ENCODE measurements around the gene PARD3. TPM values are rescaled to one million over a fixed set of nuclear protein-coding genes. Genes with fewer than 3 reads are reported as not detected.

PARD3 gene
- total RNA-seq, 6 donors from 2014 or later, result 30.6 to 108 (median 50.6) TPM

GRCh38 chr10:34369120-34369519, 446.0 kb downstream of the PARD3 start:
- no peaks in the 10 kb centered on the region for H3K4me1 ChIP-seq
- no peak overlapping the region for H3K27ac ChIP-seq
- peaks cover 0 to 3% (median 0%) of the 10 kb centered on the region in 4 donors for H3K36me3 ChIP-seq
- WGBS, 2 donors, result 95% methylated on average over 3 of the region's 3 CpGs
- ATAC-seq (ENCODE audit: low FRiP score in 2 of 2), result no peak
- H3K9me3 ChIP-seq, result no peaks in the 10 kb centered on the region
- no peak for TF ChIP-seq EP300 (IDR thresholded peaks at IDR 0.05)
- no peak for TF ChIP-seq POLR2A (IDR thresholded peaks at IDR 0.05)
- no peak for TF ChIP-seq POLR2AphosphoS5 (IDR thresholded peaks at IDR 0.05)
- TF ChIP-seq CTCF (IDR thresholded peaks at IDR 0.05), result no peak
- no peak overlapping the region for H3K4me3 ChIP-seq
- no peaks in the 10 kb centered on the region for H3K27me3 ChIP-seq
- DNase-seq, result no peak

DNA sequence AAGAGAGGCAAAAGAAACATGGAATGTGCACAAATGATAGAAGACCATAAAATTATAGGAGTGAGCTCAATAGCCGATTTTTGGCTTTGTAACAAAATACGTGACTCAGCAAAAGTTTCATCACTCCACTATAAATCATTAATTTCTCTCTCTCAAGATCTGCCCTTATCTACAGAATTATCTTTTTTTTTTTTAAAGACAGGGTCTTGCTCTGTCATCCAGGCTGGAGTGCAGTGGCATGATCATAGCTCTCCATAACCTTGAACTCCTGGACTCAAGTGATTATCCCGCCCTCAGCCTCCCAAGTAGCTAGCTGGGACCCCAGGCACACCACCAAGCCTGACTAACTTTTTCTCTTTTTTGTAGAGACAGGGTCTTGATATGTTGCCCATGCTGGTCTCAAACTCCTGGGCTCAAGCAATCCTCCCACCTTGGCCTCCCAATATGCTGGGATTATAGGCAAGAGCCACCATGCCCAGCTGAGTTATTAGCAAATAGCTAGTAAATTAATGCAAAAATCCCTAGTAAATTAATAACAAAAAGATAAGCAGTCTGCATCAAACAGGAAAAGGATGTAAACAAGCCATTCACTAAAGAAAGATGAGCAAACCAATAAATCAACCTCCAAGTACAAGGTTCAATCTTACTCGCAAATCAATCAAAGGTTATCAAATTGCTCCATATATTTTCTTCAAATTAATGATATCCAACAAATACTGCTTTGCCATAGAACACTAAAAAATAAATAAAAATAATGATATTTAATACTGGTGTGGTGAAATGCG, 450.7 kb downstream of the PARD3 start:
- Histone ChIP-seq H3K4me3 (no peak overlapping the region), H3K4me1 (no peaks in the 10 kb centered on the region), H3K27ac (no peak overlapping the region), H3K36me3 (peaks cover 0 to 12% (median 0%) of the 10 kb centered on the region in 4 donors), H3K27me3 (no peaks in the 10 kb centered on the region), H3K9me3 (no peaks in the 10 kb centered on the region)
- TF ChIP-seq POLR2AphosphoS5 (IDR thresholded peaks at IDR 0.05) (no peak), EP300 (IDR thresholded peaks at IDR 0.05) (no peak), CTCF (IDR thresholded peaks at IDR 0.05) (no peak), POLR2A (IDR thresholded peaks at IDR 0.05) (no peak)
- ATAC-seq (ENCODE audit: low FRiP score in 2 of 2), result no peak
- DNase-seq, result no peak
- 90% methylated on average over 5 of the region's 5 CpGs for WGBS, 2 donors

GRCh38 chr10:34360984-34361383, 454.1 kb downstream of the PARD3 start:
- H3K4me1 ChIP-seq, result no peaks in the 10 kb centered on the region
- H3K27ac ChIP-seq, result no peak overlapping the region
- WGBS, 2 donors, result 88 to 91% methylated on average over 3 of the region's 3 CpGs
- H3K9me3 ChIP-seq, result no peaks in the 10 kb centered on the region
- H3K36me3 ChIP-seq, result peaks cover 0 to 22% (median 0%) of the 10 kb centered on the region in 4 donors
- TF ChIP-seq CTCF (IDR thresholded peaks at IDR 0.05) (no peak), EP300 (IDR thresholded peaks at IDR 0.05) (no peak), POLR2AphosphoS5 (IDR thresholded peaks at IDR 0.05) (no peak), POLR2A (IDR thresholded peaks at IDR 0.05) (no peak)
- no peak for DNase-seq
- H3K4me3 ChIP-seq, result no peak overlapping the region
- no peak for ATAC-seq (ENCODE audit: low FRiP score in 2 of 2)
- no peaks in the 10 kb centered on the region for H3K27me3 ChIP-seq

GRCh38 chr10:34359435-34359813, 455.7 kb downstream of the PARD3 start:
- no peak overlapping the region for H3K27ac ChIP-seq
- ATAC-seq (ENCODE audit: low FRiP score in 2 of 2) (no peak), DNase-seq (no peak)
- no peak overlapping the region for H3K4me3 ChIP-seq
- no peaks in the 10 kb centered on the region for H3K4me1 ChIP-seq
- no peaks in the 10 kb centered on the region for H3K9me3 ChIP-seq
- peaks cover 0 to 28% (median 0%) of the 10 kb centered on the region in 4 donors for H3K36me3 ChIP-seq
- 91 to 93% methylated on average over 4 of the region's 4 CpGs for WGBS, 2 donors
- no peak for TF ChIP-seq EP300 (IDR thresholded peaks at IDR 0.05)
- no peak for TF ChIP-seq CTCF (IDR thresholded peaks at IDR 0.05)
- no peak for TF ChIP-seq POLR2AphosphoS5 (IDR thresholded peaks at IDR 0.05)
- TF ChIP-seq POLR2A (IDR thresholded peaks at IDR 0.05), result no peak
- no peaks in the 10 kb centered on the region for H3K27me3 ChIP-seq
